Endothelial cell (in vitro differentiated cells): ENCODE data around the gene MEPE. TPM values are rescaled to one million over a fixed set of nuclear protein-coding genes. Genes with fewer than 3 reads are reported as not detected.

Experiments
- DNase-seq: peaks from one replicate; pipeline ENCODE4 v3.0.0; 2021; ENCODE audit warnings: low spot score
- H3K27ac Mint-ChIP-seq: one replicate; pipeline ENCODE4 v1.8.0; 2021; ENCODE audit warnings: mixed read lengths, inconsistent platforms; ENCODE audit not compliant: unreplicated experiment
- H3K27me3 Mint-ChIP-seq: one replicate; pipeline ENCODE4 v1.8.0; 2021; ENCODE audit warnings: mild to moderate bottlenecking, moderate library complexity, mixed read lengths, inconsistent platforms; ENCODE audit not compliant: unreplicated experiment
- H3K36me3 Mint-ChIP-seq: one replicate; pipeline ENCODE4 v1.8.0; 2021; ENCODE audit warnings: mild to moderate bottlenecking, low read depth, mixed read lengths, inconsistent platforms; ENCODE audit not compliant: unreplicated experiment
- H3K4me1 Mint-ChIP-seq: one replicate; pipeline ENCODE4 v1.8.0; 2021; ENCODE audit warnings: mild to moderate bottlenecking, mixed read lengths, inconsistent platforms; ENCODE audit not compliant: unreplicated experiment
- H3K4me3 Mint-ChIP-seq: one replicate; pipeline ENCODE4 v1.8.0; 2021; ENCODE audit warnings: mild to moderate bottlenecking, mixed read lengths, inconsistent platforms; ENCODE audit not compliant: unreplicated experiment
- H3K9me3 Mint-ChIP-seq: one replicate; pipeline ENCODE4 v1.8.0; 2021; ENCODE audit warnings: mixed read lengths, inconsistent platforms; ENCODE audit not compliant: unreplicated experiment
- CTCF ChIP-seq: fragments of 200-600 bp; sonication (generic); IDR thresholded peaks from one replicate; pipeline ENCODE4 v1.5.0; 2021; ENCODE audit warnings: antibody characterized with exemption; ENCODE audit not compliant: unreplicated experiment
- total RNA-seq: library from RNA; stranded (reverse); fragmentation: NEBNext Ultra II Directional; extraction: Animal tissue kit (Norgen Biotek cat#: 25700); gene quantifications from one replicate; pipeline ENCODE4 v1.2.1, GENCODE V29; 2021; ENCODE audit not compliant: unreplicated experiment

The MEPE gene
- total RNA-seq, 1 donor from 2014 or later = not detected

GRCh38 chr4:87824352-87824751 is 8.4 kb upstream of the MEPE start:
- Mint-ChIP-seq H3K4me3 (no peak overlapping the region), H3K9me3 (no peaks in the 10 kb centered on the region), H3K36me3 (peaks cover 6% of the 10 kb centered on the region), H3K27me3 (peaks cover 2% of the 10 kb centered on the region), H3K4me1 (no peaks in the 10 kb centered on the region), H3K27ac (no peak overlapping the region)
- TF ChIP-seq CTCF = no peak
- no peak for DNase-seq

- Mint-ChIP-seq H3K27me3 (no peaks in the 10 kb centered on the region), H3K4me1 (no peaks in the 10 kb centered on the region), H3K4me3 (no peak overlapping the region), H3K9me3 (no peaks in the 10 kb centered on the region), H3K36me3 (no peaks in the 10 kb centered on the region), H3K27ac (no peak overlapping the region)
- no peak for DNase-seq
- no peak for TF ChIP-seq CTCF
These were observed 1.6 kb downstream of the MEPE start for GRCh38 chr4:87834401-87834800.

GRCh38 chr4:87835197-87835596 is 2.4 kb downstream of the MEPE start:
- H3K27ac Mint-ChIP-seq = no peak overlapping the region

GRCh38 chr4:87835743-87836142 is 3.0 kb downstream of the MEPE start:
- Mint-ChIP-seq H3K9me3 (no peaks in the 10 kb centered on the region), H3K27ac (no peak overlapping the region), H3K36me3 (no peaks in the 10 kb centered on the region), H3K4me3 (no peak overlapping the region), H3K4me1 (no peaks in the 10 kb centered on the region), H3K27me3 (peaks cover 2% of the 10 kb centered on the region)
- no peak for TF ChIP-seq CTCF
- no peak for DNase-seq

More at GRCh38 chr4:87835197-87835596, 2.4 kb downstream of the MEPE start:
- TF ChIP-seq CTCF = no peak
- H3K27me3 Mint-ChIP-seq = peaks cover 2% of the 10 kb centered on the region
- no peaks in the 10 kb centered on the region for H3K36me3 Mint-ChIP-seq
- H3K4me1 Mint-ChIP-seq = no peaks in the 10 kb centered on the region
- H3K4me3 Mint-ChIP-seq = no peak overlapping the region
- DNase-seq = no peak
- H3K9me3 Mint-ChIP-seq = no peaks in the 10 kb centered on the region

GRCh38 chr4:87838205-87838604 is 5.4 kb downstream of the MEPE start:
- no peak for DNase-seq
- H3K4me3 Mint-ChIP-seq = no peak overlapping the region
- H3K27me3 Mint-ChIP-seq = peaks cover 3% of the 10 kb centered on the region
- no peaks in the 10 kb centered on the region for H3K9me3 Mint-ChIP-seq
- H3K27ac Mint-ChIP-seq = no peak overlapping the region
- TF ChIP-seq CTCF = peak; percentile 44
- no peaks in the 10 kb centered on the region for H3K36me3 Mint-ChIP-seq
- no peaks in the 10 kb centered on the region for H3K4me1 Mint-ChIP-seq
